Right atrium auricular region (tissue), 2 donors: Measurements from ENCODE around the gene NAV2. TPM values are rescaled to one million over a fixed set of nuclear protein-coding genes. Genes with fewer than 3 reads are reported as not detected.

ENCODE experiments used
- DNase-seq: peaks from one replicate; pipeline ENCODE4 v3.0.0-alpha.2; 2019; ENCODE audit warnings: low spot score
- H3K27ac ChIP-seq, 2 donors: fragments of 200-600 bp; sonication (generic); 1 replicate in 1 of 2; 2 replicates in 1 of 2; pipeline ENCODE4 v1.5.1; 2016 to 2019
- H3K27me3 ChIP-seq, 2 donors: fragments of 200-600 bp; sonication (generic); one replicate each; pipeline versions ENCODE4 v1.5.1 to v1.6.0; 2017 to 2019
- H3K36me3 ChIP-seq: fragments of 200-600 bp; sonication (generic); one replicate; pipeline ENCODE4 v1.5.1; 2016
- H3K4me1 ChIP-seq, 2 donors: fragments of 200-600 bp; sonication (generic); one replicate each; pipeline versions ENCODE4 v1.5.1 to v1.6.0; 2017 to 2019
- H3K4me3 ChIP-seq, 2 donors: fragments of 200-600 bp; sonication (generic); 1 replicate in 1 of 2; 2 replicates in 1 of 2; pipeline ENCODE4 v1.5.1; 2017 to 2019; ENCODE audit warnings: mild to moderate bottlenecking in 1 of 2, moderate library complexity in 1 of 2
- H3K9me3 ChIP-seq, 2 donors: fragments of 200-600 bp; sonication (generic); one replicate each; pipeline ENCODE4 v1.5.1; 2019
- CTCF ChIP-seq, 2 donors: fragments of 200-600 bp; sonication (generic); IDR thresholded peaks; one replicate each; pipeline ENCODE4 v1.5.1; 2019; ENCODE audit warnings: antibody characterized with exemption in 2 of 2
- total RNA-seq, 2 donors: library from RNA; depleted of rRNA; stranded (reverse); fragments of >200 nt; gene quantifications; one replicate each; pipeline ENCODE4 v1.1.0, GENCODE V29; 2016

The NAV2 gene
- total RNA-seq, 2 donors from 2014 or later: 11.4 to 19.2 TPM

- Histone ChIP-seq H3K36me3 (no peaks in the 10 kb centered on the region), H3K4me1 (peaks cover 0 to 32% of the 10 kb centered on the region in 2 donors), H3K27ac (no peak overlapping the region), H3K27me3 (no peaks in the 10 kb centered on the region), H3K4me3 (no peak overlapping the region), H3K9me3 (no peaks in the 10 kb centered on the region)
- TF ChIP-seq CTCF (IDR thresholded peaks at IDR 0.05): no peak
- no peak for DNase-seq
Measured at GRCh38 chr11:19872512-19873145, 160.0 kb downstream of the NAV2 start.

GRCh38 chr11:19873730-19874129, 161.1 kb downstream of the NAV2 start:
- Histone ChIP-seq H3K9me3 (no peaks in the 10 kb centered on the region), H3K36me3 (no peaks in the 10 kb centered on the region), H3K27ac (no peak overlapping the region), H3K4me1 (peaks cover 0 to 24% of the 10 kb centered on the region in 2 donors), H3K4me3 (no peak overlapping the region), H3K27me3 (no peaks in the 10 kb centered on the region)
- DNase-seq: no peak
- no peak for TF ChIP-seq CTCF (IDR thresholded peaks at IDR 0.05)

- Histone ChIP-seq H3K4me3 (no peak overlapping the region), H3K27ac (no peak overlapping the region), H3K9me3 (no peaks in the 10 kb centered on the region), H3K36me3 (no peaks in the 10 kb centered on the region), H3K4me1 (peaks cover 0 to 24% of the 10 kb centered on the region in 2 donors), H3K27me3 (no peaks in the 10 kb centered on the region)
- no peak for TF ChIP-seq CTCF (IDR thresholded peaks at IDR 0.05)
- no peak for DNase-seq
Measured at GRCh38 chr11:19874266-19874665, 161.6 kb downstream of the NAV2 start.

- H3K27ac ChIP-seq: no peak overlapping the region
- no peaks in the 10 kb centered on the region for H3K27me3 ChIP-seq
- no peak for DNase-seq
- no peaks in the 10 kb centered on the region for H3K9me3 ChIP-seq
- peaks cover 0 to 25% of the 10 kb centered on the region in 2 donors for H3K4me1 ChIP-seq
- no peak overlapping the region for H3K4me3 ChIP-seq
- H3K36me3 ChIP-seq: no peaks in the 10 kb centered on the region
- no peak for TF ChIP-seq CTCF (IDR thresholded peaks at IDR 0.05)
Measured at GRCh38 chr11:19876750-19877149, 164.1 kb downstream of the NAV2 start.

- DNase-seq: no peak
- no peaks in the 10 kb centered on the region for H3K27me3 ChIP-seq
- no peak for TF ChIP-seq CTCF (IDR thresholded peaks at IDR 0.05)
- no peak overlapping the region for H3K4me3 ChIP-seq
- H3K4me1 ChIP-seq: peaks cover 0 to 23% of the 10 kb centered on the region in 2 donors
- H3K36me3 ChIP-seq: no peaks in the 10 kb centered on the region
- H3K9me3 ChIP-seq: no peaks in the 10 kb centered on the region
- H3K27ac ChIP-seq: no peak overlapping the region
Measured at GRCh38 chr11:19878520-19878919, 165.9 kb downstream of the NAV2 start.
